K562 (cell line): ENCODE data around the gene PREX1.

Experiments
- CBX5 ChIP-seq: IDR thresholded peaks from 2 replicates; pipeline ENCODE4 v1.6.1; 2014; ENCODE audit warnings: low read depth, borderline replicate concordance
- DNMT1 ChIP-seq: fragments of 450-650 bp; IDR thresholded peaks from 2 replicates; pipeline ENCODE4 v1.6.1; 2016; ENCODE audit warnings: antibody characterized with exemption, mild to moderate bottlenecking
- EZH2 ChIP-seq: IDR thresholded peaks from 2 replicates; pipeline ENCODE4 v1.6.1; 2012; ENCODE audit warnings: low read depth, mild to moderate bottlenecking, inconsistent platforms, low read length, borderline replicate concordance
- FOXK2 ChIP-seq, 2 experiments: fragments of 450-650 bp; IDR thresholded peaks in 1 of 2; conservative IDR thresholded peaks in 1 of 2; 2 replicates each; pipeline ENCODE4 v1.6.1; 2016; ENCODE audit warnings: low read depth in 2 of 2, mild to moderate bottlenecking in 1 of 2
- KLF1 ChIP-seq: fragments of 450-650 bp; IDR thresholded peaks from 2 replicates; pipeline ENCODE4 v1.6.1; 2016; ENCODE audit warnings: missing genetic modification characterization, missing compliant biosample characterization
- MCM7 ChIP-seq, 2 experiments: fragments of 450-650 bp; IDR thresholded peaks; 2 replicates each; pipeline ENCODE4 v1.6.1; 2016 to 2018
- PCBP1 ChIP-seq: fragments of 200-400 bp; formaldehyde crosslinking; IDR thresholded peaks from 2 replicates; pipeline ENCODE4 v1.6.1; 2018; ENCODE audit warnings: mild to moderate bottlenecking, low read depth, low read length; ENCODE audit not compliant: poor library complexity, severe bottlenecking
- TAF1 ChIP-seq: IDR thresholded peaks from 2 replicates; pipeline ENCODE4 v1.6.1; 2011; ENCODE audit warnings: mild to moderate bottlenecking, low read length, moderate library complexity; ENCODE audit not compliant: insufficient read depth, control insufficient read depth, severe bottlenecking; ENCODE audit errors: extremely low read depth
- TF ChIP-seq, protein P1 (sequence below), 2 experiments: fragments of 450-650 bp; formaldehyde crosslinking in 1 of 2; IDR thresholded peaks; 2 replicates each; pipeline versions ENCODE4 v1.4.0 to v1.6.1; 2014 to 2020; ENCODE audit warnings: mild to moderate bottlenecking in 2 of 2, borderline replicate concordance in 1 of 2, low read depth in 1 of 2
- TF ChIP-seq, protein P2 (sequence below), 3 experiments: IDR thresholded peaks in 2 of 3; conservative IDR thresholded peaks in 1 of 3; 2 replicates each; pipeline ENCODE4 v1.5.1; 2011 to 2012; ENCODE audit warnings: low read length in 3 of 3, mild to moderate bottlenecking in 3 of 3, control low read depth in 2 of 3, improper control_type of control experiment in 1 of 3, inconsistent platforms in 1 of 3, low read depth in 1 of 3, mixed read lengths in 1 of 3, moderate library complexity in 1 of 3; ENCODE audit not compliant: insufficient read depth in 2 of 3
- TF ChIP-seq, protein P3 (sequence below): sonication (generic); formaldehyde crosslinking; IDR thresholded peaks from 2 replicates; pipeline ENCODE4 v1.8.0; 2022; ENCODE audit warnings: mild to moderate bottlenecking, low read depth, missing genetic modification reagents

DNA sequence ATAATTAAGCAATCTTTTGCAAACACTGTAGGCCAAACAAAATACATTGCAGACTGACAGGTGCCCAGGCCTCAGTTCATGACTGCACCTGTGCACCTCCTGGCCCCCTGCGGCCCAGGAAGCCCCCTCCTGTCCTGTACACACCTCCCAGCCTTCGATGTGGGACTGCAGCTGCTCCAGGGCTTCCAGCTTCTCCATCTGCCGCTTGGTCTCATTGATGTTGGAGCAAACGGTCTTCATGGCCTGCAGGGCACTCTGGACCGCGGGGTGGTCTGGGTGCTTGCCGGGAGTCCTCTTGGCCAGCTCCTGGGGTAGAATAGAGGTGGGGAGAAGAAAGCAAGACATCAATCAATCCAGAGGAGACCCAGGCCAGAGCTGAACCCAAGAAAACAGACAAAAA lies 119.7 kb downstream of the PREX1 start:
- TF ChIP-seq EZH2 = no peak
- TF ChIP-seq DNMT1 = no peak
- no peak for TF ChIP-seq PCBP1
- TF ChIP-seq, protein P1, sequence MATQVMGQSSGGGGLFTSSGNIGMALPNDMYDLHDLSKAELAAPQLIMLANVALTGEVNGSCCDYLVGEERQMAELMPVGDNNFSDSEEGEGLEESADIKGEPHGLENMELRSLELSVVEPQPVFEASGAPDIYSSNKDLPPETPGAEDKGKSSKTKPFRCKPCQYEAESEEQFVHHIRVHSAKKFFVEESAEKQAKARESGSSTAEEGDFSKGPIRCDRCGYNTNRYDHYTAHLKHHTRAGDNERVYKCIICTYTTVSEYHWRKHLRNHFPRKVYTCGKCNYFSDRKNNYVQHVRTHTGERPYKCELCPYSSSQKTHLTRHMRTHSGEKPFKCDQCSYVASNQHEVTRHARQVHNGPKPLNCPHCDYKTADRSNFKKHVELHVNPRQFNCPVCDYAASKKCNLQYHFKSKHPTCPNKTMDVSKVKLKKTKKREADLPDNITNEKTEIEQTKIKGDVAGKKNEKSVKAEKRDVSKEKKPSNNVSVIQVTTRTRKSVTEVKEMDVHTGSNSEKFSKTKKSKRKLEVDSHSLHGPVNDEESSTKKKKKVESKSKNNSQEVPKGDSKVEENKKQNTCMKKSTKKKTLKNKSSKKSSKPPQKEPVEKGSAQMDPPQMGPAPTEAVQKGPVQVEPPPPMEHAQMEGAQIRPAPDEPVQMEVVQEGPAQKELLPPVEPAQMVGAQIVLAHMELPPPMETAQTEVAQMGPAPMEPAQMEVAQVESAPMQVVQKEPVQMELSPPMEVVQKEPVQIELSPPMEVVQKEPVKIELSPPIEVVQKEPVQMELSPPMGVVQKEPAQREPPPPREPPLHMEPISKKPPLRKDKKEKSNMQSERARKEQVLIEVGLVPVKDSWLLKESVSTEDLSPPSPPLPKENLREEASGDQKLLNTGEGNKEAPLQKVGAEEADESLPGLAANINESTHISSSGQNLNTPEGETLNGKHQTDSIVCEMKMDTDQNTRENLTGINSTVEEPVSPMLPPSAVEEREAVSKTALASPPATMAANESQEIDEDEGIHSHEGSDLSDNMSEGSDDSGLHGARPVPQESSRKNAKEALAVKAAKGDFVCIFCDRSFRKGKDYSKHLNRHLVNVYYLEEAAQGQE (IDR thresholded peaks at IDR 0.05; ENCODE audit: borderline replicate concordance) = no peak
- TF ChIP-seq, protein P1 (CRISPR knock-in tag; IDR thresholded peaks at IDR 0.05; ENCODE audit: low read depth) = no peak
- TF ChIP-seq, protein P2, sequence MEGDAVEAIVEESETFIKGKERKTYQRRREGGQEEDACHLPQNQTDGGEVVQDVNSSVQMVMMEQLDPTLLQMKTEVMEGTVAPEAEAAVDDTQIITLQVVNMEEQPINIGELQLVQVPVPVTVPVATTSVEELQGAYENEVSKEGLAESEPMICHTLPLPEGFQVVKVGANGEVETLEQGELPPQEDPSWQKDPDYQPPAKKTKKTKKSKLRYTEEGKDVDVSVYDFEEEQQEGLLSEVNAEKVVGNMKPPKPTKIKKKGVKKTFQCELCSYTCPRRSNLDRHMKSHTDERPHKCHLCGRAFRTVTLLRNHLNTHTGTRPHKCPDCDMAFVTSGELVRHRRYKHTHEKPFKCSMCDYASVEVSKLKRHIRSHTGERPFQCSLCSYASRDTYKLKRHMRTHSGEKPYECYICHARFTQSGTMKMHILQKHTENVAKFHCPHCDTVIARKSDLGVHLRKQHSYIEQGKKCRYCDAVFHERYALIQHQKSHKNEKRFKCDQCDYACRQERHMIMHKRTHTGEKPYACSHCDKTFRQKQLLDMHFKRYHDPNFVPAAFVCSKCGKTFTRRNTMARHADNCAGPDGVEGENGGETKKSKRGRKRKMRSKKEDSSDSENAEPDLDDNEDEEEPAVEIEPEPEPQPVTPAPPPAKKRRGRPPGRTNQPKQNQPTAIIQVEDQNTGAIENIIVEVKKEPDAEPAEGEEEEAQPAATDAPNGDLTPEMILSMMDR (IDR thresholded peaks at IDR 0.05 in 2 of 3, conservative IDR thresholded peaks at IDR 0.05 in 1 of 3; ENCODE audit: insufficient read depth in 2 of 3, low read depth in 1 of 3, low read length in 3 of 3) = no peak
- TF ChIP-seq, protein P3, sequence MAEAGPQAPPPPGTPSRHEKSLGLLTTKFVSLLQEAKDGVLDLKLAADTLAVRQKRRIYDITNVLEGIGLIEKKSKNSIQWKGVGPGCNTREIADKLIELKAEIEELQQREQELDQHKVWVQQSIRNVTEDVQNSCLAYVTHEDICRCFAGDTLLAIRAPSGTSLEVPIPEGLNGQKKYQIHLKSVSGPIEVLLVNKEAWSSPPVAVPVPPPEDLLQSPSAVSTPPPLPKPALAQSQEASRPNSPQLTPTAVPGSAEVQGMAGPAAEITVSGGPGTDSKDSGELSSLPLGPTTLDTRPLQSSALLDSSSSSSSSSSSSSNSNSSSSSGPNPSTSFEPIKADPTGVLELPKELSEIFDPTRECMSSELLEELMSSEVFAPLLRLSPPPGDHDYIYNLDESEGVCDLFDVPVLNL (CRISPR knock-in tag) = no peak
- TF ChIP-seq TAF1 = no peak
- TF ChIP-seq CBX5 = no peak
- TF ChIP-seq FOXK2 (conservative IDR thresholded peaks at IDR 0.05 in 1 of 2, IDR thresholded peaks at IDR 0.05 in 1 of 2; ENCODE audit: low read depth in 2 of 2) = no peak
- no peak for TF ChIP-seq MCM7 (IDR thresholded peaks at IDR 0.05)
- TF ChIP-seq KLF1 (tag) = no peak
